Adrenal gland (tissue), 12 donors: ENCODE data around the gene LRRC15. TPM values are rescaled to one million over a fixed set of nuclear protein-coding genes. Genes with fewer than 3 reads are reported as not detected.

Experiments
- DNase-seq, 7 donors: peaks; one replicate each; pipeline ENCODE4 v3.0.0-alpha.2; 2019 to 2020
- H3K27ac ChIP-seq, 5 donors: fragments of 200-600 bp; sonication (generic) in 4 of 5; 1 replicate in 3 of 5; 2 replicates in 2 of 5; pipeline versions ENCODE4 v1.5.1 to v1.8.0; 2016 to 2020; ENCODE audit warnings: mild to moderate bottlenecking in 1 of 5
- H3K27me3 ChIP-seq: fragments of 200-600 bp; 2 replicates; pipeline ENCODE4 v1.8.0; 2021
- H3K36me3 ChIP-seq, 2 donors: fragments of 200-600 bp; replicated peaks in 1 of 2; 1 replicate in 1 of 2; 2 replicates in 1 of 2; pipeline versions ENCODE4 v1.5.1 to v1.8.0; 2018 to 2022
- H3K4me1 ChIP-seq, 2 donors: fragments of 200-600 bp; replicated peaks in 1 of 2; 1 replicate in 1 of 2; 2 replicates in 1 of 2; pipeline versions ENCODE4 v1.5.1 to v1.8.0; 2018 to 2021
- H3K4me3 ChIP-seq, 4 donors: fragments of 200-600 bp; sonication (generic) in 3 of 4; one replicate each; pipeline ENCODE4 v1.5.1; 2016 to 2018
- H3K9me3 ChIP-seq, 3 donors: fragments of 200-600 bp; sonication (generic) in 1 of 3; replicated peaks in 1 of 3; 1 replicate in 2 of 3; 2 replicates in 1 of 3; pipeline versions ENCODE4 v1.5.1 to v1.8.0; 2016 to 2021
- POLR2A ChIP-seq, 2 donors: fragments of 450-650 bp; IDR thresholded peaks; one replicate each; pipeline ENCODE4 v1.6.1; 2017; ENCODE audit warnings: antibody characterized with exemption in 2 of 2, mild to moderate bottlenecking in 2 of 2, moderate library complexity in 1 of 2
- WGBS, 4 donors: extraction: QIAGEN DNeasy Blood & Tissue Kit in 2 of 4; methylation state at CpG; one replicate each; pipeline versions ENCODE4 v1.1.5 to v1.1.7; 2013 to 2017; 5-methylcytosine and 5-hydroxymethylcytosine counted together
- intact Hi-C, 2 donors: fragments of 100-400 bp; cut with DNase I; formaldehyde crosslinking; loops; one replicate each; pipeline versions ENCODE4 v1.14.1 to v1.15.0; 2022 to 2023
- polyA plus RNA-seq, 3 donors: library from polyadenylated mRNA; stranded (reverse); fragments of 200-250 nt in 2 of 3; fragments of 350-450 nt in 1 of 3; fragmentation: Illumina TruSeq in 1 of 3; extraction: RNeasy Lipid Tissue Mini Kit (QIAGEN cat#74804) in 1 of 3; gene quantifications; one replicate each; pipeline ENCODE4 v1.2.3, GENCODE V29; 2013 to 2014
- total RNA-seq, 9 donors: library from RNA; depleted of rRNA in 4 of 9; stranded (reverse); fragments of >200 nt in 4 of 9; fragments of 120-200 nt in 1 of 9; fragmentation: NEBNext Ultra II Directional in 1 of 9; extraction: Animal tissue kit (Norgen Biotek cat#: 25700) in 1 of 9; gene quantifications; one replicate each; pipeline versions ENCODE4 v1.1.0 to v1.2.4, GENCODE V29; 2013 to 2023
- TF ChIP-seq, protein P1 (sequence below), 6 experiments: fragments of 450-650 bp in 4 of 6; fragments of 200-600 bp in 2 of 6; sonication (generic) in 1 of 6; IDR thresholded peaks; 1 replicate in 5 of 6; 2 replicates in 1 of 6; pipeline versions ENCODE4 v1.5.1 to v1.8.0; 2016 to 2021; ENCODE audit warnings: antibody characterized with exemption in 6 of 6, mild to moderate bottlenecking in 2 of 6, moderate library complexity in 1 of 6
- donor health status: healthy with polysubstance abuse.
- donor health status: Bipolar disorder and iron deficiency.
- donor health status: DM: yes; HTN: yes; CAD: no.
- donor health status: DM: no; HTN: no; CAD: no.
- donor health status: DM: no; HTN: no; CAD: no.
- donor health status: DM: yes; HTN: yes; CAD: no.

LRRC15 gene
- total and polyA plus RNA-seq, 12 donors = 0.05 to 0.31 (median 0.12) TPM; not detected in 2

DNA sequence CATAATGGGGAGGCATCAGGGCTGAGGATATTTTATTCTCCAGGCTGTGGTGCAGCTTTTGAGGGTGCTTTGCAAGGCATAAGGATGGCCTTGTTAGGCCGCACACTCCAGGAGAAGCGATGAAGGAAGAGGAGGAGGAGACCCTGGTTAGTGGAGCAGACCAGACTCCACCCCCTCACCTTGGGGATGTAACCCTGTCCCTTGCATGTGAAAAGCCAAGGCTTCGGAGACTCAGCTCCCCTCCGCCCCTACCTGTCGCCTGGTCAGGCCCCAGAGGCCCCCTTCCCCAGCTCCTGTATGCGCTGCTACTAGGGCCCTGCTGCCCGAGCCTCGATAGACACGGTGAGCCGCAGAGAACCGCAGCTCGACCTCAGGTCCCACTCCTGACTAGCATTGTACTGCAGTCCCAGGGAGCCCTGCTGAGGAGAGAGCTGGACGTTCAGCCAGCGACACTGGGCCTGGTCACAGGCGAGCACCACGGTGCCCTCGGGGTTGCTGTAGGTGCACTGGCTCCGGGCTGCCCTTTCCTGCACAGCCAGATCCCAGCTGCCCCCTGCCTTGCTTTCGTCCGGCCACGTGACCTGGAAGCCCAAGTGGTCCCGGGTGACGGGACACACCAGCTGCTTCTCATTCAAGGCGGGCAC, 28.7 kb downstream of the LRRC15 start:
- Histone ChIP-seq H3K36me3 (no peaks in the 10 kb centered on the region), H3K4me3 (no peak overlapping the region), H3K4me1 (no peaks in the 10 kb centered on the region), H3K27ac (no peak overlapping the region), H3K27me3 (no peaks in the 10 kb centered on the region), H3K9me3 (no peaks in the 10 kb centered on the region)
- TF ChIP-seq POLR2A (IDR thresholded peaks at IDR 0.05) = no peak
- TF ChIP-seq, protein P1, sequence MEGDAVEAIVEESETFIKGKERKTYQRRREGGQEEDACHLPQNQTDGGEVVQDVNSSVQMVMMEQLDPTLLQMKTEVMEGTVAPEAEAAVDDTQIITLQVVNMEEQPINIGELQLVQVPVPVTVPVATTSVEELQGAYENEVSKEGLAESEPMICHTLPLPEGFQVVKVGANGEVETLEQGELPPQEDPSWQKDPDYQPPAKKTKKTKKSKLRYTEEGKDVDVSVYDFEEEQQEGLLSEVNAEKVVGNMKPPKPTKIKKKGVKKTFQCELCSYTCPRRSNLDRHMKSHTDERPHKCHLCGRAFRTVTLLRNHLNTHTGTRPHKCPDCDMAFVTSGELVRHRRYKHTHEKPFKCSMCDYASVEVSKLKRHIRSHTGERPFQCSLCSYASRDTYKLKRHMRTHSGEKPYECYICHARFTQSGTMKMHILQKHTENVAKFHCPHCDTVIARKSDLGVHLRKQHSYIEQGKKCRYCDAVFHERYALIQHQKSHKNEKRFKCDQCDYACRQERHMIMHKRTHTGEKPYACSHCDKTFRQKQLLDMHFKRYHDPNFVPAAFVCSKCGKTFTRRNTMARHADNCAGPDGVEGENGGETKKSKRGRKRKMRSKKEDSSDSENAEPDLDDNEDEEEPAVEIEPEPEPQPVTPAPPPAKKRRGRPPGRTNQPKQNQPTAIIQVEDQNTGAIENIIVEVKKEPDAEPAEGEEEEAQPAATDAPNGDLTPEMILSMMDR (IDR thresholded peaks at IDR 0.05) = no peak
- 88 to 98% (median 92%) methylated on average over 4 to 24 of the region's 24 CpGs for WGBS, 4 donors
- no peak for DNase-seq
- intact Hi-C loops = no loop called here

DNA sequence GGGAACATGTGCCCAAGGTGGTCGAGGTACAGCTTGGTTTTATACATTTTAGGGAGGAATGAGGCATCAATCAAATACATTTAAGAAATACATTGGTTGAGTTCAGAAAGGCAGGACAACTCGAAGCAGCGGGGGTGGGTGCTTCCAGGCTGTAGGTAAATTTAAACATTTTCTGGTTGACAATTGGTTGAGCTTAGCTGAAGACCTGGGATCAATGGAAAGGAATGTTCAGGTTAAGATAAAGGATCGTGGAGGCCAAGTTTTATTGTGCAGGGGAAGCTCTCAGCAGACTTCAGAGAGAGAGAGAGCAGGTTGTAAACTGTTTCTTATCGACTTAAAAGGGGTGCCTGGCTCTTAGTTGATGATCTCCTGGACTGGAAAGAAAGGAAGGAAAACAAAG, 29.7 kb downstream of the LRRC15 start:
- Histone ChIP-seq H3K9me3 (no peaks in the 10 kb centered on the region), H3K4me3 (no peak overlapping the region), H3K36me3 (no peaks in the 10 kb centered on the region), H3K27me3 (no peaks in the 10 kb centered on the region), H3K27ac (no peak overlapping the region), H3K4me1 (no peaks in the 10 kb centered on the region)
- TF ChIP-seq POLR2A (IDR thresholded peaks at IDR 0.05) = no peak
- TF ChIP-seq, protein P1 (IDR thresholded peaks at IDR 0.05) = no peak
- 60 to 74% (median 64%) methylated on average over 5 of the region's 5 CpGs for WGBS, 4 donors
- no peak for DNase-seq
- intact Hi-C loops = loop anchor here in 1 of 2 donors (10.0 kb wide), 1 partner anchor 255 kb away; no protein-coding TSS in a partner anchor

DNA sequence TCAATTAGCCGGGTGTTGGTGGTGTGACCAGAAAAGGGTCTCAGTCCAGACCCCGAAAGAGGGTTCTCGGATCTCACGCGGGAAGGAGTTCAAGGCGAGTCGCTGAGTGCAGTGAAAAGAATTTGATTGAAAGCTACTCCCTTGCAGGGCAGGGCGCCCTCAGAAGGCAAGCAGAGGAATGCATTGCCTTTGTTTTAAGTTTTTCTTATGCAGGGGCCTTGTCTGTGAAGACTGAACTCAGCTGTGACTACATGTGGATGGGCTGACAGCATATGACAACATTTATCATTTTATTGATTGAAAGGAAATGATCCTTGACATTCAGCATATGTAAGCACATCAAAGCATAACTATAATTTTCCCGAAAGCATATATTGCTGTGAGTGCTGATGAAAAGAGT, 30.2 kb downstream of the LRRC15 start:
- intact Hi-C loops = loop anchor here in 1 of 2 donors (10.0 kb wide), 1 partner anchor 255 kb away; no protein-coding TSS in a partner anchor
- H3K27ac ChIP-seq = no peak overlapping the region
- DNase-seq = no peak
- H3K9me3 ChIP-seq = no peaks in the 10 kb centered on the region
- no peaks in the 10 kb centered on the region for H3K4me1 ChIP-seq
- H3K27me3 ChIP-seq = no peaks in the 10 kb centered on the region
- 85 to 93% (median 87%) methylated on average over 9 of the region's 9 CpGs for WGBS, 4 donors
- H3K36me3 ChIP-seq = no peaks in the 10 kb centered on the region
- no peak overlapping the region for H3K4me3 ChIP-seq
- TF ChIP-seq POLR2A (IDR thresholded peaks at IDR 0.05) = no peak
- TF ChIP-seq, protein P1 (IDR thresholded peaks at IDR 0.05) = no peak

DNA sequence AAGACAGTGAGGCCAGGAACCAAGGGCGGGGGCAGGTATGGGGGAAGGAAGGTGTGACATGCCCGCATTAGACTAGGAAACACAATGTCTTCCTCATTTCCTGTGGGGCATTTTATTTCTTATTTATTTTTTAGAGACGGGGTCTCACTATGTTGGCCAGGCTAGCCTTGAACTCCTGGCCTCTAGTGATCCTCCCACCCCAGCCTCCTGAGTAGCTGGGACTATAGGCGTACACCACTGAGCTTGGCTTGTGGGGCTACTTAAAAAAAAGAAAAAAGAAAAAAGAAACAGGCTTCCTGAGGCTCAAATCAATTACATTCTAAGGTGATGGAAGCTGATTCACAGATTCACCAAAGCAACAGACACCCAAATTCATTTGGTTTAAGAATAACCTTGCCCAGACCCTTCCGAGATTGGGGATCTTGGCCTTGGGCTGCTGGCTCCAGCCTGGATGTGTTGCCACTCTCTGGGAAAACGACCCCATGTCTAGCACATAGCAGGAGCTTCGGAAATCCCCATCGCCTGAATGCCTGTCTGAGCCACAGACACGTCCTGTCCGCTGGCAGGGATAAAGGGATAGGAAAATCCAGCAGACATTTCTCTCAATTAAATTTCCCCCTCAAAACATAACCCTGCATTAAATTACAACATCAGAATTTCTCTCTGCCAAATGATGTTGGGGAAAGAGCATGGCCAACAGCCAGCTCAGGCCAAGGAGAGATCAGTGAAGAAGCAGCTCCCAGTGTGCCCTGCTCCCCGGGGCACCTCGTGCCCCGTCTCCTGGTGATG, 31.4 kb downstream of the LRRC15 start:
- Histone ChIP-seq H3K27me3 (peaks cover 3% of the 10 kb centered on the region), H3K4me3 (no peak overlapping the region), H3K4me1 (peaks cover 0 to 5% of the 10 kb centered on the region in 2 donors), H3K36me3 (no peaks in the 10 kb centered on the region), H3K27ac (no peak overlapping the region), H3K9me3 (no peaks in the 10 kb centered on the region)
- peak in 2 of 7 donors; percentile 47 to 52 for DNase-seq
- 63 to 81% (median 70%) methylated on average over 13 of the region's 13 CpGs for WGBS, 4 donors
- intact Hi-C loops = loop anchor here in 1 of 2 donors (10.0 kb wide), 1 partner anchor 257 kb away; no protein-coding TSS in a partner anchor
- TF ChIP-seq, protein P1 (IDR thresholded peaks at IDR 0.05) = no peak
- TF ChIP-seq POLR2A (IDR thresholded peaks at IDR 0.05) = no peak
